ENCODE measurements around the gene ANKRD17. TPM values are rescaled to one million over a fixed set of nuclear protein-coding genes. Genes with fewer than 3 reads are reported as not detected.

Gene ANKRD17, protein sequence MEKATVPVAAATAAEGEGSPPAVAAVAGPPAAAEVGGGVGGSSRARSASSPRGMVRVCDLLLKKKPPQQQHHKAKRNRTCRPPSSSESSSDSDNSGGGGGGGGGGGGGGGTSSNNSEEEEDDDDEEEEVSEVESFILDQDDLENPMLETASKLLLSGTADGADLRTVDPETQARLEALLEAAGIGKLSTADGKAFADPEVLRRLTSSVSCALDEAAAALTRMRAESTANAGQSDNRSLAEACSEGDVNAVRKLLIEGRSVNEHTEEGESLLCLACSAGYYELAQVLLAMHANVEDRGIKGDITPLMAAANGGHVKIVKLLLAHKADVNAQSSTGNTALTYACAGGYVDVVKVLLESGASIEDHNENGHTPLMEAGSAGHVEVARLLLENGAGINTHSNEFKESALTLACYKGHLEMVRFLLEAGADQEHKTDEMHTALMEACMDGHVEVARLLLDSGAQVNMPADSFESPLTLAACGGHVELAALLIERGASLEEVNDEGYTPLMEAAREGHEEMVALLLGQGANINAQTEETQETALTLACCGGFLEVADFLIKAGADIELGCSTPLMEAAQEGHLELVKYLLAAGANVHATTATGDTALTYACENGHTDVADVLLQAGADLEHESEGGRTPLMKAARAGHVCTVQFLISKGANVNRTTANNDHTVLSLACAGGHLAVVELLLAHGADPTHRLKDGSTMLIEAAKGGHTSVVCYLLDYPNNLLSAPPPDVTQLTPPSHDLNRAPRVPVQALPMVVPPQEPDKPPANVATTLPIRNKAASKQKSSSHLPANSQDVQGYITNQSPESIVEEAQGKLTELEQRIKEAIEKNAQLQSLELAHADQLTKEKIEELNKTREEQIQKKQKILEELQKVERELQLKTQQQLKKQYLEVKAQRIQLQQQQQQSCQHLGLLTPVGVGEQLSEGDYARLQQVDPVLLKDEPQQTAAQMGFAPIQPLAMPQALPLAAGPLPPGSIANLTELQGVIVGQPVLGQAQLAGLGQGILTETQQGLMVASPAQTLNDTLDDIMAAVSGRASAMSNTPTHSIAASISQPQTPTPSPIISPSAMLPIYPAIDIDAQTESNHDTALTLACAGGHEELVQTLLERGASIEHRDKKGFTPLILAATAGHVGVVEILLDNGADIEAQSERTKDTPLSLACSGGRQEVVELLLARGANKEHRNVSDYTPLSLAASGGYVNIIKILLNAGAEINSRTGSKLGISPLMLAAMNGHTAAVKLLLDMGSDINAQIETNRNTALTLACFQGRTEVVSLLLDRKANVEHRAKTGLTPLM (N-terminal part only)
- total RNA-seq (2022; extraction: Qiagen RNA extraction): 17.2 to 25.4 TPM (median 24.1 TPM) in 5 replicates

DNA sequence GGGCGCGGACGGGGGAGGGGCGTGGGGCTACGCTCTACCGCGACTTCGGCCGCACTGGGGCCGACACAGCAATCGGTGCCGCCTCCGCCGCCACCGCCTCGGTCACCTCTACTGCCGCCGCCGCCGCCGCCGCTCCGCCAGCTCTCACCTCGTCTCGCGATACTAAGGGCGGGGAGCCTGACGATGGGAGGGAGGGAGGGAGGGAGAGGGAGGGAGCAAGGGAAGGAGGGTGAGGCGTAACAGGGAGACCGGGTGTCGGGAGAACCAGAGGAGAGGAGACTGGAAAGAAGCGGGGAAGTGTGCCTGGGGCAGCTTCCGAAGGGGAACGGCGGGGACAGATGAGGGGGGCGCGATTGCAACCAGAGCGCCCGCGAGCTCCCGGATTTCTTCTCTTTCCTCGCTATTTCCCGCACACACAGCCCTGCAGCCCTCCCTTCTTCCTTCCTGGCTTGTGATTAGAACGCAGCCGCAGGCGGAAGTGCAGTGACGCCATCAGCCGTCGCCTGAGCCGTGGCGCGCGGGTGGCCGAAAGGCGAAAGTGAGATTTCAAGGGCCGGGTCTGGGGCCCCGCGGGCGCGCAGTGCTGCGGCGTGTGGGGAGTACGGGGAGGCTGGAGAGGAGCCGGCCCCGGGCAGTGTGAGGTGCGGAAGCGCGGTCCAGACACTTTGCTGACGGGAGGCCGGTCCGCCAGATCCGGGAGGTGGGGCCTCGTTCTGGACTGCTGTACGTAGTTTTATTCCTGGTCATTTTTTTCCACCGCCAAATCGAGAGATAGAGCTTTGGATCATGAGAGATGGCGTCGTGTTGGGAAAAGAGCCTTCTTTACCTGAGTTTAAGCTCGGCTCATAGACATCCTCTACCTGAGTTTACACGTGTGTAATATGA, at the start of gene ANKRD17:
Gene ANKRD17 (minus strand): TSS at position 113 of the 885 bp plus-strand sequence. CDS start 130 bp downstream, outside the sequence.

DNA sequence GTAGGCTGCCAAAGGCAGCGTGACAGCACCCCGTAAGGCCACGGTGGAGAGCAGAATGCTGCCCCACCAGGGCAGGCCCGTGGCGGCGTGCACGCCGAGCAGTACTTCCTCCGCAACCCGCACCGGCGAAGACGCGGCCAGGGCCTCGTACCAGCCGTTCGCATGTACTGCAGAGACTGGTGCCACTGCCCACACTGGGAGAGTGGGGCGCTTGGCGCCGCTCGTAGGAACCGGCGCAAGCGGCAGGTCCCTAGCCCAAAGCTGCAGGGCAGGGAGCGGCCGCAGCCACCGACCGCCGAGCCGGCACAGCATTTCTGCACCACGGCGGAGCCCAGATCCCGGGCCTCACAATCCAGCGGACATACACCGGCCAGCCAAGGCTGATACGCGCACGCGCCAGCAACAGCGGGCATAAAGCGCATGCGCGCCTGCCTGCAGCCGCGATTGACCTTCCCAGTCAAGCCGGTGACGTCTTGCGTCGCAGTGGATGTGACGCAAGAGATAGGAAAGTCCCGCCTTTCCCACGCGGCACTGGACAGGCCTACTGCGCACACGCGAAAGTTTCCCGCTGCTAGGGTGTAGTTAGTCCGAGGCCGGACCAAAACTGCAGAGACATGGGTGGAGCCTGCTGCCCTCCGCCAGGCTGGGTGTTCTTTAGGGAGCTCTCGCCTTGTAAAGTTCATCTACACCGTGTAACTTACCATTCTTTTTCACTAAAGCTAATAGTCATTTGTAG, 189.1 kb downstream of the ANKRD17 start, which contains the start of gene COX18:
Gene COX18 (minus strand): TSS at position 379 of the 736 bp plus-strand sequence. CDS start 67 bp downstream, at position 312.

Other genes starting within 250 kb of the ANKRD17 start
- gene COX18, start 189.1 kb downstream of the ANKRD17 start, total RNA-seq (2022; extraction: Qiagen RNA extraction): 4.6 to 8.8 TPM (median 7.0 TPM) in 5 replicates
- gene ALB, start 145.5 kb upstream of the ANKRD17 start, total RNA-seq (2022; extraction: Qiagen RNA extraction): 0.19 to 0.26 TPM in 2 of 5 replicates, not detected in the others
- gene AFP, start 177.4 kb upstream of the ANKRD17 start, total RNA-seq (2022; extraction: Qiagen RNA extraction): 1.4 to 2.6 TPM (median 1.8 TPM) in 5 replicates
- not detected in 5 replicates for gene AFM, start 222.9 kb upstream of the ANKRD17 start, total RNA-seq (2022; extraction: Qiagen RNA extraction)

Data from A549 treated with dexamethasone at 1 μM for 4 hours (cell line).